HG03039 (cell line): ENCODE measurements around the gene TIAM1.

Experiments used
- ATAC-seq: cut with Tn5 transposase; IDR thresholded peaks from one replicate; pipeline ENCODE4 v1.9.1; 2021; ENCODE audit warnings: mild to moderate bottlenecking, moderate library complexity; ENCODE audit not compliant: unreplicated experiment

The TIAM1 gene

DNA sequence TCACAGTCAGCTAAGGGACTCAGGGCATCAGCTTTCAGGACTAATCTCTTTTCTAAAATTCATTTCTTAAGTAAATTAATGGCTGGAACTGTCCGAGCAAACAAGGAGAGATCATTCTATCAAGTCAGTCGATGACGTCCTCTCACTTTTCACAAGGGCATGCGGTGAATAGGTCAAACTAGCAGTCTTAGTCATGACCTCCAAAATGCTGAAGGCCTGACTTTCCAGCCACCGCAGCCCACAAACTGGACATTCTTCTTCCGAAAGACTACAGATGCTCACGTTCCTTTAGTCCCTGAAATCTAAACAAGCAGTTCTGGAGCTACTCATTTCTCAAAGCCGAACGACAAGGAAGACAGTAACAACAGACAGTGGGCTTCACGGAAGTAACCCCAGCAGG, 127.9 kb downstream of the TIAM1 start:
- ATAC-seq = no peak

DNA sequence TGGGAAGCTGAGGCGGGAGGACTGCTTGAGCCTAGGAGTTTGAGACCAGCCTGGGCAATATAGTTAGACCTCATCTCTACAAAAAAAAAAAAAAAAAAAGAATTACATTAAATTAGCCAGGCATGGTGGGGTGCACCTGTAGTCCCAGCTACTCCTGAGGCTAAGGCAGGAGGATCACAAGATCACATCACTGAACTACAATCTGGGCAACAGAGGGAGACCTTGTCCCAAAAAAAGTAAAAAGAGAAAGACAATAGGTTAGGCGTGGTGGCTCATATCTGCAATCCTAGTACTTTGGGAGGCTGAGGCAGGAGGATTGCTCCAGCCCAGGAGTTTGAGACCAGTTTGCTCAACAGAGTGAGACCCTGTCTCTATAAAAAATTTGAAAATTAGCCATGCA, 130.3 kb downstream of the TIAM1 start:
- no peak for ATAC-seq

DNA sequence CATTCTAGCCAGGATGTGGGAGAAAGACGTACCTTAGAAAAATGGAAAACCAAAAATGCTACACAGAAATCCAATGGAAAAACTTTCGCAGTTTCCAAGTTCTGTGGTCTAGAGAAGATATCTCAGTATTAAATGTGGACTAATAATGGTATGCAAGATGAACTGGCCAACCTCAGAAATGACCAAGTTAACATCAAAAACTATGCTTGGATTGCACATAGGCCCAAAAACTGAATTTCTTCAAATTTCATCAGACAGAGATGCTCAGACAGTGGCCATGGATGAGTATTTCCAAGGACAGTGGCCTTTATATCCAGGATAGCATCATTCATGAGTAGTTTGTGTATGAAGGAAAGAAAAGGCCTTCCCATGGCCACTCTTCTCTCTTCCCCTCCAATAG, 132.2 kb downstream of the TIAM1 start:
- no peak for ATAC-seq

DNA sequence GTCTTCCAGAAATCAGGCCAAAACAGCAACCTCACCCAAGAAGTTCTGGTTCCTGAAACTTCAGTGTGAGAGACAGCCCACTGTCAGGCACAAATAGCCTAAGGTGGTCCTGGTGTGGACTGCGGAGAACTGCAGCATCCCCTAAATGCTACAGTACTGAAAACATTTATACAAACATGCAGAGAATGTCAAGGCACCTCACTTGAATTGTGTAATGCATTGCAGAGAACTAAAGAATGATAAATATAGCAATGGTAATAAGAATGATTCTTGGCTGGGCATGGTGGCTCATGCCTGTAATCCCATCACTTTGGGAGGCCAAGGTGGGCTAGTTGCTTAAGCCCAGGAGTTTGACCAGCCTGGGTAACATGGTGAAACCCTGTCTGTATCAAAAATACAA, 138.6 kb downstream of the TIAM1 start:
- no peak for ATAC-seq

DNA sequence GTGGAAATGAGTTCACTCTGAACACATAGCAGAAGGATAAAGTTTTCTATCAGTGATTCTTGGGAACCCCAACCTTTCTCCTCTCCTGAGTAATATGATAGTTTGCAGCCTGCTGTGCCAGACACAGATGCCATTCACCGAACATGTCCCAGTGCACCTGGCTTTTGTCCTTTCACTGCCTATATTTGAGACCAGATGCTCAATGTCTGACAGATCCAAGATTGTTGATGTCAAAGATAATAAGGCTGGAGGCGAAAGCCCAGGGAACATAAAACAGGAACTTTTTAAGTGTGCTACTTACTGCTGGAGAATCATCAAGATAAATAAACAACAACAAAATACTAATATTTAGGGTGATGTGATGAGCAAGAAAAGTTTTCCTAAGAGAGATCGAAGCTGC, 139.3 kb downstream of the TIAM1 start:
- no peak for ATAC-seq

DNA sequence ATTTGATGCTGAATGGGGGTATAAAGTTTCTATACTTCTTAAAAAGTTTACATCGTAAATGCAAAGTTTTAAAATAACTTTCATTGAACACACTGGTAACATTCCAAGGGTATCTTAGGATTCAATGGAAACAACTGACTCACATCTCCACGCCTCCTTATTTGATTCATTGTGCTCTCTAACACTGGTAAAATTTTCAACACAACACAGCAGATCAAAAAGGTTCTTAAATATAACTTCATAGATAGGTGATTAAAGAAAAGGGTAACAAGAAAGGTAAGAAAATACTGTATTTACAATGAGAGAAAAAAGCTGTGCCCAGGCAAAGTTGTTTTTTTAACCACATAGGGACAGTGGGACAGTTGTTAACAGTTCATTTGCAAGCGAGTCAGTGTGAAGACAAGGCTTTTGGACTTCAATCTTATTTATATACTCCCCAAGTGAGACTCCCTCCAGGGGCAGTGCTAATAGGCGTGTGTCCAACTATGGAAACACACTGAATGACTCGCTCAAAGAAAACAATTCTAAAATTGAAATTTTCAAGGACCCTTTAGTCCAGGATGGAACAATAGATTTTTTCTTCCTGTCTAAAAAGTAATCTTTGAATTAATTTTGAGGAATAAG, 140.5 kb downstream of the TIAM1 start:
- no peak for ATAC-seq

DNA sequence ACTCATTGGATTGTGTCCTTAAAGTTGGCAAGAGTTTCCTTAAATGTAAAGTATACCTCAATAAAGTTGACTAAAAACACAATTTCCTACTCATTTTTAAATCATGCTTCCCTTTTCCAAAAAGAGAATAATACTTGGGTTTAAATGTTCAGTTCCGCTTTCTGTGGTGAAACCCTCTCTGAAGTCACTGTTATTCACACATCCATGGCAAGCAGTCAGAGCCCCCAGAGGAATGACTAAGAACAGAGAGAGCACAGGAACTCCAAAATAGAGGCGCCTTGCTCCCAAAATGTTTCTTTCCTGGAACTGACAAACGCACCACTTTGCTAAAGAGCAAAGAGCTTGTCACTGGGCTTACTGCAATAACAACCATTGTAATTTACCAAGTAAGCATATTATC, 142.5 kb downstream of the TIAM1 start:
- ATAC-seq = no peak

DNA sequence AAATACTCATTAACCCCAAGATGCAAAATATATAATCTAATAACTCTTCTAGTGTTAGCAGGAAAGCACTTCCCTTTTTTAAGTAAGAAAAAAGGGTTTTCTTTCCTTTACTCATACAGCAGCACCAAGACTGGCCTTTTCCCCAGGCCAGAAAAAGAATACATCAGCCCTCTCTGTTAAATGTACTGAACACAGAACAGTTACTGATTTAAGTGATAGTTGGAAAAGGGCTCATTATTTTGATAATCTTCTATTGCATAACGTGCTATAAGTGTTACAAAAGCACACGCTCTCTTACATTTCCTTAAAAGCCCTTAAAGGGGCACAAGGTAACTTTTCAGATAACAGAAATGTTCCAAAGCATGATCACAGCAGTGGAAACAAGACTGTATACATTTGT, 142.9 kb downstream of the TIAM1 start:
- ATAC-seq = no peak

DNA sequence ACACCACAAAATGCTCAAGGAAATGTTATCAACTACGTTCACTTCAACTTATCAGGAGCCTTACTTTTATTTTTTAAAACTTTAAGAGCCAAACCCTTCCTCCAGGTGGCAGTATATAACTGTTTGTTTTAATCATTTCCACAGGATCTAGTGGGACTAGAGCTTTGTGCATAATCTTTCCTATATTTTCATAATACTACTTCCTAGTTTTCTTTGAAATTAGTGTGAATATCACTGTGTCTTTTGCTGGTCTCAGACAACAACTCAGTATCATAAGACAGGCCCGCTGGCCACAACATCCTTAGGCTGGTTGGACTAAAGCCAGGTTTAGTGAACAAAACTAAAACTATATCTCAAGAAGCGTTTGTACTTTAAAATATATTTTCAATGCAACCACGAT, 145.5 kb downstream of the TIAM1 start:
- ATAC-seq = no peak

DNA sequence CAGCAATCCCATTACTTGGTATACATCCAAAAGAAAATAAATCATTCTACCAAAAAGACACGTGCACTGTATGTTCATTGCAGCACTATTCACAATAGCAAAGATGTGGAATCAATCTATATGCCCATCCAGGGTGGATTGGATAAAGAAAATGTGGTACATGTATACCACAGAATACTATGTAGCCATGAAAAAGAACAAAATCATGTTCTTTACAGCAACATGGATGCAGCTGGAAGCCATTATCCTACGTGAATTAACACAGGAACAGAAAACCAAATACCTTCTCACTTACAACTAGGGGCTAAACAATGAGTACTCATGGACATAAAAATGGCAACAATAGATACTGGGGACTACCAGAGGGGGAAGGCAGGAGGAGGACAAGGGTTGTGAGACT, 147.3 kb downstream of the TIAM1 start:
- ATAC-seq = no peak

DNA sequence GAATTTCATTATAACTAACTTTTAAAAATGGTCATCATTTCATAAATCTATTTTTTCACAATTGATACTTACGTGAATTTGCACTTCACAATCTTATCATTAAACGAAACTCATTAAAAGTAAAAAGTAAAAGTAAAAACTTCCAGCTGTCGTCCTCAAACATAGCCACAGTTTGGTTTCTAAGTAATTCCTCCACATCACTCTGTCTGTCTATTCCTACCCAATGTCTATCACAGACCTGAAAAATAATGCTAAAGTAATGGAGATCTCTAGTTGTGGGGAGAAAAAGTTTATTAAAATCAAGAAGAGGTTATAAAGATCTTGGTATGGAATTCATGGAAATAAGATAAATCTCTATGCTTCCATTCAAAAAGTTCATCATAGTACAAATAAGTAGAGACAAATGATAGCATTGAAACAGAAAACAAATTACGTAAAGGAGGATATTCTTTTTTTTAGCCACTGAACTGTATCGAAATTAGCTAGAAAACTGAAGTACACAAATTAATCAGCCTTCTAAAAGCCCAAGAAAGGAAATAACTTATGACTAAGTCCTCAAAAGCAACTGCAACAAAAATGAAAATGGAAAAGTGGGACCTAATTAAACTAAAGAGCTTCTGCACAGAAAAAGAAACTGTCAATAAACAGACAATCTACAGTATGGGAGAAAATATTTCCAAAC, 148.6 kb downstream of the TIAM1 start:
- ATAC-seq = peak; percentile 43

DNA sequence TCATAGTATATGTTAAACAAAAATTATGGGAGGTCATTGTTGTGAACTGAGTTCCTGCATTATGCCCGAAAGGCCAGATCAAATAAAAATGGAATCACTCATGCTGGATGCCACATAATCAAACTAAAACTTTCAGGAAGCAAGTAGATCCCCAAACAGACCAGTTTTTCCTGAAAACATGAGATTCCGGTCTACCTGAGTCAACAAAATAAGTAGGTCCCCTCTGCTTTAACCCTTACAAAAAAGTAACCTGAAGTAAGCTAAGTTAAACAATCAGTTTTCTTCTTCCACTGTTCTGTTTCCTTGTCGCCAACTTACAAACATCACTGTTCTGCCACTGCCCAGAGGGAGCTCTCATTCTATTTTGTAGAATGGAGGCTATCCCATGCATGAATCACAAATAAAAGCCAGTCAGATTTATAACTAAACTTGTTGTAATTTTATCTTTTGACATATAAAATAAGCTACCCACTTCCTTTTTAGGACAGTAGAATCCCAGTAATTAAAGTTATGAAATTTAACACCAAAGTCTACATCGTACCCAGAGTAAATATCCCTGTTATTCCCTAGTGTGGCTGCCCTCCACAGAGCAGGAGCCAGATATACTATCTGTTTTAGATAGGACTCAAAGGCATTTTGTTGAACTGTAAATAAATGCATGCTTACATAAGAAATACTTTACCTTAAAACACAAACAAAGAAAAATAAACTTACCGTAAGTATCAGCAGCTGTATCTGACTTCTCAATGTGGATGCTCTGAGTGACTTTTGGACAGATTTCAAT, 149.4 kb downstream of the TIAM1 start:
- no peak for ATAC-seq

DNA sequence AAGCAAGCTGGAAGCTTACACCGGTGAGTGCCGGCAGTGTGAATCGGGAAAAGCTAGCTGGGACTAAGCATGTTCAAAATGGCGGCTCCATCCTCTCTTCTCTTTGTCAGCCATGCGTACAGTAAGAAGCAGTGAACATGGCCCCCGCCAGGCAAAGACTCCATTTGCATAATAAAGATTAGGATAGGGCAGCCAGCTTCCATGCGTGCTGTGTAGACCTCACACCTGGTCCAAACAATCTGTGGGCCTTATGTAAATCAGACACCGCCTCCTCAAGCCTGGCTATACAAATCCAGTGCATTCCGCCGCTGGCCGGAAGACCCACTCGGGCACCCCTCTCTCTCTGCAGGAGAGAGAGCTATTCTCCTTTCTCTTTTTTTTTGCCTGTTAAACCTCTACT, 150.3 kb downstream of the TIAM1 start:
- ATAC-seq = no peak

DNA sequence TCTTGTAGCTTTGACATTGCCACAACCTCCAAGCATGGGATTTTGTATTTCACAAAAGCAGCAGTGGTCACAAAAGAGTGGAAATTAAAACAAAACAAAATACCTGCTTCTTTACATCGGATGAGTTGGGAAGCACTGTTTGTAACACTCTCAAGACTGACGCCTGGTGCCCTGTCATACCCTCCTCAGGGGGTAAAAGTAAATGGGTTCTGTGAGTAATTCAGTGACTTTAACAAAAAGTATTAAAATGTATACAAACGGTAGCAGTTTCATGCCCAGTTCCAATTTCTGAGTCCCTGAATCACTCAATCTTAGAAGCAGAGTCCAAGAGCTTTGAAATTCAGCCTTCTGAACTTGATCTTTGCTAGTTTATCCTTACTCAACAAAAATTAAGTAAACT, 152.5 kb downstream of the TIAM1 start:
- no peak for ATAC-seq

DNA sequence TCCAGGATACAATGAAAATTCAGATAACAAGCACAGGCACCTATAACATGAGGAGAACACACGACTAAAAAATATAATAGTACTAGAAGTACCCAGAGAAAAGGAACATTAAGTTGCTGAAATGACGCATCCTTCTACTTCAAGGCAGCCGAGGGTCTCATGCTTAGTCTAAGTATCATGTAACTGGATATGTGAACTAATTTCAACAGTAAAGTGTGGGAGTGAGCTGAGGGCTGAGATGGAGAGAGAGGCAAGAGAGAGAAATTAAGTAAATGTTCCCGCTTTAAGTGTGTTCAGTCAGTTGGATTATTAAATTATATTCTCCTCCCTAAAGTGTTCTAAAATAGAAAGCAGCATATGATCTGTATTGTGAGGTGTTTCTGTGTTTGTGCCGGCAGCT, 153.5 kb downstream of the TIAM1 start:
- no peak for ATAC-seq

DNA sequence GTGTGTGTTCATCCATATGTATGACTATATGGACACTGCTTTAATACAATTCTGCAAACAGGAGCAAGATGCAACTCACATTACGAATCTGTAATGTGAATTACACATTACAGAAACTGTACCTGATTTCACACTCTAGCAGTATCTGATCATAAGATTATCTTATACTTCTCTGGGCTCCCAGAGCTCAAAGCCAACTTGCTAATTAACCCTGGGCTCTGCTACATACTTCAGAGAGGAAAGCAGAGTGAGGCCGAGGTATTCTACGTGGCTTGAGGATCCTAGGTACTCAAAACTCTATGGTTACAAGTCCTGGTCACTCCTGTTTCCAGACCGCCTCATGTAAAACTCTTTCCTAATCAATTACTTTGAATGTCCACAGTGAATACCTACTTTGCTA, 156.6 kb downstream of the TIAM1 start:
- ATAC-seq = no peak

DNA sequence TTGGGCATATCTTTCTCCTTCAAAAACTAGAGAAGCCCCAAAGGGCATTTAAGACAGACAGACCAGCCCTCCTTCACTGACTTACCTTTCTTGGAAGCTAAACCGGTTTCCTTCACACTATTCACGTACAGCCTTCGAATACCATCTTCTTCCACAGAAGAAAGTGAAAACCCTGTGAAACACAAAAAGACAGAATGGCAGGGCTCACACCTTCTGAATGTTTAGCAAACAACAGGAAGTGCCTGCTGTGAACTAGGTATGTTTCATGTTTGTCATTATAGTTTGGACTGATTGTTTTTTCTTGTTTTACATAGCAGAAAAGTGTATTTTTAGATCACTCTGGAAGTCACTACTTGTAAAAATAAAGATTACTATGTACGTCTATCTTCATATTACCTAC, 157.1 kb downstream of the TIAM1 start:
- no peak for ATAC-seq

DNA sequence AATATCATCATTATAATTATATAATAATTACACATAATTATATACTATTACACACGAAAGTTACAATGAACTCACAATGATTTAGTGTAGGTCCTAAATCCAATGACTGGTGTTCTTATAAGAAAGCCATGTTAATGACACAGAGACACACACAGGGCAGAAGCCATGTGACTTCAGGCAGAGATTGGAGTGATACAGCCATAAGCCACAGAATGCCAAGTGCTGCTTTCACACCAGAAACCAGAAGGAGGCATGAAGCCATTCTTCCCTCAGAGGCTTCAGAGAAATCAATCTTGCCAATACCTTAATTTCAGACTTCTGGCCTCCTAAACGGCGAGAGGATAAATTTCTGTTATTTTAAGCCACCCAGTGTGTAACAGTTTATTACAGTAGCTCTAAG, 158.4 kb downstream of the TIAM1 start:
- no peak for ATAC-seq

DNA sequence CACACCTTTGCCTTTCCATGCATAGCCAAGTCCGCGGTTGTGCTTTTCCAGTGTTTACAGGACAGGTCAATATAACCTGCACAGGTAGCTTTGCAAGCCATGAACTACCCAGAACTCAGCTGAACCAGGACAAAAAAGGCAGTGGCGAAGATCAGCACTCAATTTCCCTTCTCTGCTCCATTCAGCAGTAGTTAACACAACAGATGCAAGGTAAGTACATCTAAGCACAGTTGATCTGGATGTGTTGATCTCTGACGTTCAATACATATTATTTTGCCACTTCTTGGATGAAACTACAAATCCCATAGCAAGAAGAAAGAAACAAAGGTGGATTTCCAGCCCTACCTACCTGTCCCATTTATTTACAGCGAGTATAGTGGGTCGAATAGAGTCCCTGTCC, 159.2 kb downstream of the TIAM1 start:
- ATAC-seq = no peak

DNA sequence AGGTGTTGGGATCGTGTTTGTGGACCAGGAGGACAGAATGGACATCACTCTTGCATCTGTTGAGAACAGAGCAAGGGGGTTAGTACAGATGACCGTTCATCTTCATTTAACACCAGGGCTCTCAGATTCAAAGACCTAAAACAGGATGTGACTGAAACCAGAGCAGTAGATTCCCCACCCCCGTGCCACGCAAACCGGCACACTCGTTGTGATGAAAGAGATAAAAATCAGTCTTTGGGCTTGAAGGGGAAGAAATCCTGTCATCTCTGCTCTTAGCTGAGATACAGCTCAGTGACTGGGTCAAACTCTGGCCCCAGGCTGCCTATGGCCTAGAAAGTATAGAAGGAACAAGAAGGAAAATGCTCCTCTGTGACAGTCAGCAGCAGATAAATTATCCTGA, 159.6 kb downstream of the TIAM1 start:
- ATAC-seq = no peak

DNA sequence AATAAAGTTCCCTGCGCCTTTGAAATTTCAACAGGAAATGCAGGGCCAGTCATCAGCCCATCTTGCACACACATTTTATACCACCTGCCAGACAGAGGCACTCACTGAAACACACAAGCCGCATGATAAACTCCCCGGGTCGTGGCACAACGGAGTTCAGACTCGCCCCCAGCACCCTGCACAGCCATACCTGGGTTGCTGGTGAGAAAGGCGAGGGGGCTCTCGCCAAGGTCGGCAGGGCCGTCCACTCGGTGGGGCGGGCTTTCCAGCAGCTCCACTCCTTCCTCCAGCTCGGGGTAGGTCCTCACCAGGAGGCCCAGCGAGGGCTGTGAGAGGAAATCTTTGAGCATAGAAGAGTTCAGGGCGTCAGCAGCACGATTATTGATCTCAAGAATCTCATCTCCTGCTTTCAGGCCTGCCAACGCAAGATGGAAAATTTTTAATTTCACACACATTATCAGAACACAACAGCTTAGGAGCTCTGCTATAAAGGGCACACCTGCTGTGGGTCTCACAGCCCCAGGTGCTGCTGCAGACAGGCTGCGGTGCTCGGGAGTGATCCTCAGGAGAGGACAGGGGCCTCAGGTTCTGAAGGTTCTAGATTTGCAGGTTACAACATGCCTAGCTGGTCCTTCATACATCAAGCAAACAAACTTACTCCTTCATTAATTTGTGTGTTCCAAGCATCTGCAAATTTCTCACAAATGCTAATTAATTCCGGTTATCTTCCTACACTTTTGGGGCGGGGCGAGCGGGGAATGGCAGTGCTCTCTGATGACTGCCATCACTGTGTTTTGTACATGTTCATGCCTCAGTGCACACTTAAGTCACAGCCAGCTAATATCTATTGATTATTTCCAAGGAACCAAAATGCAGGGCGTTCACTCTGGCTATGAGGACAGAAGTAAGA, 161.6 kb downstream of the TIAM1 start:
- ATAC-seq = no peak
